Measurements from ENCODE around the gene KRT72.

KRT72 gene

DNA sequence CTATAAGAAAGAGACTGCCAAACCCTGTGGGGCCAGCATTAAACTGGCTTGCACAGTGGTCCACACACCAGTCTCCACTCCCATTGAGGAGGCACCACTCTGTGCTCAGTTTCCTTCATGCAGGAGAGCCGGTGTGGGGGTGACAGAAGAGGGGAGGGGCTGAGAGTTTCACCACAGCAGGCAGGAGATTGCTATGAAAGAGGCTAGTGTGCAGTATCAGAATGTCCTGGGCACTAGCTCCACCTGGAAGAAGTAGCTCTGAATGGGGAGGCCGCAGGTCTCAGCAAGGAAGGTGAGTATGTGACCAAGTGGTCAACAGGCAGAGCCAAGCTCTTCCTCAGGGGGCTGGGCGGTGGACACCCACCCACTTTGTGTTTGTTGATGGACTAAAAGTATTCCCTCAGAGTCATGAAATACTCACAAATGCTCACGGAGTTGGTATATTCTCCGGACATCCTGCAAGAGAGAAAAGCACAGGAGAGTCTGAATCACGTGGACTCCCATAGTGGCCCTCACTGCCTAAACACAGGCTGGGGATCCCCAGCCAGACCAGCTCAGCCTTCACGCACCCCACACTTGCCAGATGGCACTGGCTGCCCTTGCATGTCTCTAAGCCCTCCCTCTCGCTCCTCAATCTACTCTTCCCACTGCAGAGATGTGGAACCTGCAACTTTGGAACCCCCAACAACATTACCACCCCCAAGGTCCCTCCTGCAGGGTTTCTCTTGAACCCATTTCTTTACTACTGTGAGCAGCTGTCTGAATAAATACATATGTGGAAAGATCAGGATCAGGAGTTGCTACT lies 7.8 kb upstream of the KRT72 start:
- Histone ChIP-seq H4K20me1 (ENCODE audit: insufficient read depth, low read length) (no peaks in the 10 kb centered on the region), H3K9me2 (replicated peaks; ENCODE audit: insufficient read depth, low read length) (no peaks in the 10 kb centered on the region), H3K9me3 (replicated peaks; ENCODE audit: insufficient read depth, low read length) (no peaks in the 10 kb centered on the region), H3K4me2 (ENCODE audit: low read depth, low read length) (no peak overlapping the region), H3K79me2 (ENCODE audit: low read length) (no peaks in the 10 kb centered on the region), H3K9ac (ENCODE audit: low read length) (no peak overlapping the region), H3F3A (ENCODE audit: insufficient read depth, low read length) (no peaks in the 10 kb centered on the region), H3K27me3 (replicated peaks; ENCODE audit: insufficient read depth, low read length) (peaks cover 56% of the 10 kb centered on the region), H3K4me1 (ENCODE audit: low read length) (no peaks in the 10 kb centered on the region), H3K4me3 (ENCODE audit: low read length) (no peak overlapping the region), H3K36me3 (replicated peaks; ENCODE audit: insufficient read depth, low read length) (no peaks in the 10 kb centered on the region), H3K27ac (ENCODE audit: low read length) (no peak overlapping the region), H2AFZ (ENCODE audit: low read length) (no peak overlapping the region)
- no peak for DNase-seq
- TF ChIP-seq, protein P1, sequence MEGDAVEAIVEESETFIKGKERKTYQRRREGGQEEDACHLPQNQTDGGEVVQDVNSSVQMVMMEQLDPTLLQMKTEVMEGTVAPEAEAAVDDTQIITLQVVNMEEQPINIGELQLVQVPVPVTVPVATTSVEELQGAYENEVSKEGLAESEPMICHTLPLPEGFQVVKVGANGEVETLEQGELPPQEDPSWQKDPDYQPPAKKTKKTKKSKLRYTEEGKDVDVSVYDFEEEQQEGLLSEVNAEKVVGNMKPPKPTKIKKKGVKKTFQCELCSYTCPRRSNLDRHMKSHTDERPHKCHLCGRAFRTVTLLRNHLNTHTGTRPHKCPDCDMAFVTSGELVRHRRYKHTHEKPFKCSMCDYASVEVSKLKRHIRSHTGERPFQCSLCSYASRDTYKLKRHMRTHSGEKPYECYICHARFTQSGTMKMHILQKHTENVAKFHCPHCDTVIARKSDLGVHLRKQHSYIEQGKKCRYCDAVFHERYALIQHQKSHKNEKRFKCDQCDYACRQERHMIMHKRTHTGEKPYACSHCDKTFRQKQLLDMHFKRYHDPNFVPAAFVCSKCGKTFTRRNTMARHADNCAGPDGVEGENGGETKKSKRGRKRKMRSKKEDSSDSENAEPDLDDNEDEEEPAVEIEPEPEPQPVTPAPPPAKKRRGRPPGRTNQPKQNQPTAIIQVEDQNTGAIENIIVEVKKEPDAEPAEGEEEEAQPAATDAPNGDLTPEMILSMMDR (IDR thresholded peaks at IDR 0.05; ENCODE audit: low read length): no peak
- TF ChIP-seq EZH2 (optimal IDR thresholded peaks at IDR 0.05; ENCODE audit: low read depth, low read length) (no peak), EZH2phosphoT487 (IDR thresholded peaks at IDR 0.05; ENCODE audit: low read length) (no peak)

DNA sequence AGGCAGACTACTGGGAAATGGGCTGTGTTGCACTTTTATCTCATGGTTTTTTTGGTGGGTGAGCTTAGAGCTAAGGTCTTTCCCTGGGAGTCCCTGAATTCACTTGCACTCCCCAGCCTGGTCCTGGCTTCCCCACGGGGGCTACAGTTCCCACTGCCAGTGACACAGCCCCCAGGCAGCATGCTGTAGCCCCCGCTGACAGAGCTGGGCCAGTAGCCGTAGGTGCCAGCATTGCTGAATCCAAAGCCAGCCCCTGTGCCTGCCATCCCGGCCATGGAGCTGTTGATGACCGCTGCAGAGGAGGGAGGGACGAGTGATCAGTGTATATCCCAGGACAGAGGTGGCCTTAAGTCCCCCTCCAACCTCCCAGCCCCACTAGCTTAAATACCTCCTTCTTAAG lies 6.9 kb upstream of the KRT72 start:
- H3K27me3 ChIP-seq (replicated peaks; ENCODE audit: insufficient read depth, low read length): peaks cover 56% of the 10 kb centered on the region
- no peak overlapping the region for H3K27ac ChIP-seq (ENCODE audit: low read length)
- no peaks in the 10 kb centered on the region for H3F3A ChIP-seq (ENCODE audit: insufficient read depth, low read length)
- DNase-seq: no peak
- H3K36me3 ChIP-seq (replicated peaks; ENCODE audit: insufficient read depth, low read length): no peaks in the 10 kb centered on the region
- H3K4me1 ChIP-seq (ENCODE audit: low read length): no peaks in the 10 kb centered on the region
- no peak overlapping the region for H3K4me3 ChIP-seq (ENCODE audit: low read length)
- no peaks in the 10 kb centered on the region for H3K9me3 ChIP-seq (replicated peaks; ENCODE audit: insufficient read depth, low read length)
- H3K9me2 ChIP-seq (replicated peaks; ENCODE audit: insufficient read depth, low read length): no peaks in the 10 kb centered on the region
- H3K79me2 ChIP-seq (ENCODE audit: low read length): no peaks in the 10 kb centered on the region
- no peaks in the 10 kb centered on the region for H4K20me1 ChIP-seq (ENCODE audit: insufficient read depth, low read length)
- TF ChIP-seq, protein P1 (IDR thresholded peaks at IDR 0.05; ENCODE audit: low read length): no peak
- no peak for TF ChIP-seq EZH2 (optimal IDR thresholded peaks at IDR 0.05; ENCODE audit: low read depth, low read length)
- no peak for TF ChIP-seq EZH2phosphoT487 (IDR thresholded peaks at IDR 0.05; ENCODE audit: low read length)
- no peak overlapping the region for H3K4me2 ChIP-seq (ENCODE audit: low read depth, low read length)
- no peak overlapping the region for H2AFZ ChIP-seq (ENCODE audit: low read length)
- H3K9ac ChIP-seq (ENCODE audit: low read length): no peak overlapping the region

DNA sequence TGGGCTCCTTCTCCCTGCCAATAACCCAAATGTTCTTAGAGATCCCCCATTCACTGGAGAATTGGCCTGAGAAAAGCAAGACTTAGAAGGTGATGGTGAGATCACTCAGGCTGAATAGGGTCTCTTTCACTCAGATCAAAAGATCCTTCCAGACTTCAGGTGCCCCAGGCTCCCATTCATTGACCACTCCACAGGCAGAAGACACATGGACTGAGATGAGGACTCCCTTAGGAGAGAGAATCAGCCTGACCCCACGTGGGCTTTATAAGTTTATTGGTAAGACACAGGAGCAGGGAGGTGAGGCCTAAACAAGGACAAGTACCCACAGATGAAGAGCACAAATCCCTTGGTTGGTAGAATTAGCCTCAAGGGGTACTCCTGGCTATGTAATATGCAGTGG lies 6.1 kb upstream of the KRT72 start:
- no peaks in the 10 kb centered on the region for H3K9me2 ChIP-seq (replicated peaks; ENCODE audit: insufficient read depth, low read length)
- peaks cover 54% of the 10 kb centered on the region for H3K27me3 ChIP-seq (replicated peaks; ENCODE audit: insufficient read depth, low read length)
- H3K4me1 ChIP-seq (ENCODE audit: low read length): no peaks in the 10 kb centered on the region
- no peaks in the 10 kb centered on the region for H4K20me1 ChIP-seq (ENCODE audit: insufficient read depth, low read length)
- no peaks in the 10 kb centered on the region for H3K36me3 ChIP-seq (replicated peaks; ENCODE audit: insufficient read depth, low read length)
- no peak overlapping the region for H3K4me2 ChIP-seq (ENCODE audit: low read depth, low read length)
- no peak overlapping the region for H3K9ac ChIP-seq (ENCODE audit: low read length)
- H3K27ac ChIP-seq (ENCODE audit: low read length): no peak overlapping the region
- no peaks in the 10 kb centered on the region for H3F3A ChIP-seq (ENCODE audit: insufficient read depth, low read length)
- H3K4me3 ChIP-seq (ENCODE audit: low read length): no peak overlapping the region
- no peaks in the 10 kb centered on the region for H3K79me2 ChIP-seq (ENCODE audit: low read length)
- DNase-seq: no peak
- H2AFZ ChIP-seq (ENCODE audit: low read length): no peak overlapping the region
- H3K9me3 ChIP-seq (replicated peaks; ENCODE audit: insufficient read depth, low read length): no peaks in the 10 kb centered on the region
- TF ChIP-seq EZH2 (optimal IDR thresholded peaks at IDR 0.05; ENCODE audit: low read depth, low read length) (no peak), EZH2phosphoT487 (IDR thresholded peaks at IDR 0.05; ENCODE audit: low read length) (no peak)
- TF ChIP-seq, protein P1 (IDR thresholded peaks at IDR 0.05; ENCODE audit: low read length): no peak

All from MM.1S (cell line).